Measurements from ENCODE around the gene GTF2F2. TPM values are rescaled to one million over a fixed set of nuclear protein-coding genes. Genes with fewer than 3 reads are reported as not detected.

The GTF2F2 gene
- total RNA-seq, 1 donor from 2014 or later, result 6.4 TPM

DNA sequence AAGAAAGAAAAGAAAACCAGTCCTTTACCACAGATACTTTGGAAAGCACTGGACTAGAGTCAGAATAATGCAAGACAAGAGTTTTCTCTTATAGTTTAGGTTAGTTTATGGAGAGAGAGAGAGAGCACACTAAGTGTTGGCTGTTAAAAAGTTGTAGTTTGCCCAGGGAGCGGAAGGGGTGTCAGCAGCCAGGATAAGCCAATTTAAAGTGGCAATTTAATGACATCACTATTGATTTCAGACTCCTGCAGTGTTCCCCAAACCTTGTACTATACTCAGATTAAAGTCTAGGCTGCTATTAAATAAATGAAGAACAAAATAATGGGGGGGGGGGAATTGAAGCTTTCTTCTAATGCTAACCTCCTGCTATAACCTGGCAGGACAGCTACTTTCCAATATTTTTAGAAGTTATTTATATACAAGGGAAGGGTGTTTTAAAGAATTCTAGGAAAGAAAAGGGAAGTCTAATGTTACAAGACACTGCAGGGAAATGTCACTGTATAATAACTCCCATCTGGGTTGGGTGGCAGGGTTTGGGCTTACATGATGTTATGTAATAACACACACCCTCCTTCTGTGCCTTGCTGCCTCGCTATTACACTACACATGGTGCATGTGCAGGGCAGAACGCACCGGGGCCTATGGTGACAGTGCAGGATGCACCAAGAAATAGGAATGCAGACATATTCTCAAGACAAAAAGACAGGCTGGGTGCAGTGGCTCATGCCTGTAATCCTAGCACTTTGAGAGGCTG is 200.7 kb downstream of the GTF2F2 start:
- H3K27ac ChIP-seq, result peak overlapping the region; percentile 67 to 68
- H3K27me3 ChIP-seq, result no peaks in the 10 kb centered on the region
- DNase-seq (ENCODE audit: low spot score in 2 of 2), result no peak
- no peaks in the 10 kb centered on the region for H3K9me3 ChIP-seq
- TF ChIP-seq, protein P1, sequence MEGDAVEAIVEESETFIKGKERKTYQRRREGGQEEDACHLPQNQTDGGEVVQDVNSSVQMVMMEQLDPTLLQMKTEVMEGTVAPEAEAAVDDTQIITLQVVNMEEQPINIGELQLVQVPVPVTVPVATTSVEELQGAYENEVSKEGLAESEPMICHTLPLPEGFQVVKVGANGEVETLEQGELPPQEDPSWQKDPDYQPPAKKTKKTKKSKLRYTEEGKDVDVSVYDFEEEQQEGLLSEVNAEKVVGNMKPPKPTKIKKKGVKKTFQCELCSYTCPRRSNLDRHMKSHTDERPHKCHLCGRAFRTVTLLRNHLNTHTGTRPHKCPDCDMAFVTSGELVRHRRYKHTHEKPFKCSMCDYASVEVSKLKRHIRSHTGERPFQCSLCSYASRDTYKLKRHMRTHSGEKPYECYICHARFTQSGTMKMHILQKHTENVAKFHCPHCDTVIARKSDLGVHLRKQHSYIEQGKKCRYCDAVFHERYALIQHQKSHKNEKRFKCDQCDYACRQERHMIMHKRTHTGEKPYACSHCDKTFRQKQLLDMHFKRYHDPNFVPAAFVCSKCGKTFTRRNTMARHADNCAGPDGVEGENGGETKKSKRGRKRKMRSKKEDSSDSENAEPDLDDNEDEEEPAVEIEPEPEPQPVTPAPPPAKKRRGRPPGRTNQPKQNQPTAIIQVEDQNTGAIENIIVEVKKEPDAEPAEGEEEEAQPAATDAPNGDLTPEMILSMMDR (IDR thresholded peaks at IDR 0.05), result no peak
- no peaks in the 10 kb centered on the region for H3K36me3 ChIP-seq
- H3K4me3 ChIP-seq, result no peak overlapping the region
- intact Hi-C loops (cut with DNase I), result loop anchor here (10.0 kb wide), 2 partner anchors 746 to 1166 kb away; partner anchors contain the start of gene TSC22D1
- peaks cover 7 to 23% of the 10 kb centered on the region in 2 donors for H3K4me1 ChIP-seq

DNA sequence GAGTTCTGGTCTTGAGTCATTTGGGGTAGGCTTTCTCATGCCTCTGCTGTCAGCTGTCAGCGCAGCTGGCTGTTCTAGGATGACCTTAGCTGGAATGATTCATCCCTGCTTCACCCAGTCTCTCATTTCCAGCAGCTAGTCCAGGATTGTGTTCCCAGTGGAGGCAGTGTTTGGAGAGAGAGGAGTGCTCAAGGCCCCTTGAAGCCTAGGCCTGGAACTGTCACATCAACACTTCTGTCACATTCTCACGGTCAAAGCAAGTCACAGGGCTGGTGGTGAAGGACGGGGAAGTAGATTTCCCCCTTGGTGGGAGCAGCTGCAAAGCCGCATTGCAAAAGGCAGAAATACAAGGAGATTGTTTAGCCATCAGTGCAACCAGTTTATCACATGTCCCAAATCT is 205.5 kb downstream of the GTF2F2 start:
- DNase-seq (ENCODE audit: low spot score in 2 of 2), result peak; percentile 39 to 88
- no peaks in the 10 kb centered on the region for H3K27me3 ChIP-seq
- no peaks in the 10 kb centered on the region for H3K9me3 ChIP-seq
- peak overlapping the region; percentile 68 to 91 for H3K27ac ChIP-seq
- peaks cover 15 to 40% of the 10 kb centered on the region in 2 donors for H3K4me1 ChIP-seq
- no peak overlapping the region for H3K4me3 ChIP-seq
- intact Hi-C loops (cut with DNase I), result loop anchor here (5.0 to 10.0 kb wide), 5 partner anchors 91 to 1171 kb away; partner anchors contain the start of genes SLC25A30 and TSC22D1
- no peaks in the 10 kb centered on the region for H3K36me3 ChIP-seq
- TF ChIP-seq, protein P1 (IDR thresholded peaks at IDR 0.05), result no peak

DNA sequence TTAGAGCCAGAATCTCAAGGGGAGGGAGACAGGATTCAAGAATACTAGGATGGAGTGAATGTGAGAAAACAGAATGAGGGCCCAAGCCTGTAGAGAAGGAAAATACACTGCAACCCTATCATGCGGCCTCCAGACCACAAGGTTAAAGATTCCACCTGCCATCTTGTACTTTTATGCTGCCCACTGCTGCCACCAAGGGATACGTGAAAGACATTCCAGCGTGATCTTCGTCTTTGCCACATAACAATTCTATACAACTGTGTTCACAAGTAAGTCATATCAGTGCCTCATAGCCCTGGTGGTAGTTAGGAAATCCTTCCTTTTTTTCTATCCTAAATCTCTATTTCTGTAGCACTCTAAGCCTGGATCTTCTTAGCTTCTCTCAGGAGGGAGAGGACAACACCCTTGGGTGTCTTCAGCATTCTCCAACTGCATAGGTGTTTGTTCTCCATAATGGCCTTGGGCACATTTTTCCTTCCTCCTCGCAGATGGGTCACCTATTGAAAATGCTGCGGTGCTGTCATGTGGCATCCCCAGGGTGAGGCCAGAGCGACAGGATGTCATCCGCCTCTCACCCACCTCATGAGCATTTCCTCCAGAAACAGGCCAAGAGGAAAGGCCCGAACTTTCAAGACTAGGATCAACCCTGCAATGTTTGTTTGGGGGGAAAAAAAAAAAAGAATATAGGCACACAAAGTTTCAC is 207.1 kb downstream of the GTF2F2 start:
- Histone ChIP-seq H3K4me3 (no peak overlapping the region), H3K27me3 (no peaks in the 10 kb centered on the region), H3K27ac (peak overlapping the region; percentile 68 to 91), H3K4me1 (peaks cover 15 to 50% of the 10 kb centered on the region in 2 donors), H3K9me3 (no peaks in the 10 kb centered on the region), H3K36me3 (no peaks in the 10 kb centered on the region)
- DNase-seq (ENCODE audit: low spot score in 2 of 2), result no peak
- TF ChIP-seq, protein P1 (IDR thresholded peaks at IDR 0.05), result no peak
- intact Hi-C loops (cut with DNase I), result loop anchor here (5.0 to 10.0 kb wide), 5 partner anchors 90 to 1173 kb away; partner anchors contain the start of genes SLC25A30 and TSC22D1

DNA sequence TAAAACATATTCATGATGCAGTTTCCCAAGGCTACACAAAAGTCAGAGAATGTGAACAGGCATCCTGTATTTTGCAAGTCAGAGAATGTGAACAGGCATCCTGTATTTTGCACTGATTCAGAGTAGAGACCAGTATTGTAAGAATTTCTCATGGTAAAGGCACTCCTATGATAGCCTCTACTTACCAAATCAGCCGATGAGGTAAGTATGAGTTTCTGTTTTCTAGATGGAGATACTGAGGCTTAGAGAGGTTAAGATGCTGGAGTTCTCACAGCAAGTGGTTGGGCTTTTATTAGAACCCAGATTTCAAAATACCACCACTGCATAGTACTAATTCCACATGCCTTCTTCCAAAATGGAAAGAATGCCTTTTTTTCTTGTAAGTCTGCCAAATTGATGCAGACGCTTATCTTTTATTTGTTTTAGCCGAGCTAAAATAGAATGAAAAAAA is 208.4 kb downstream of the GTF2F2 start:
- peaks cover 15 to 57% of the 10 kb centered on the region in 2 donors for H3K4me1 ChIP-seq
- DNase-seq (ENCODE audit: low spot score in 2 of 2), result no peak
- H3K27ac ChIP-seq, result peak overlapping the region; percentile 86 to 91
- no peaks in the 10 kb centered on the region for H3K27me3 ChIP-seq
- TF ChIP-seq, protein P1 (IDR thresholded peaks at IDR 0.05), result no peak
- peaks cover 0 to 3% of the 10 kb centered on the region in 2 donors for H3K36me3 ChIP-seq
- intact Hi-C loops (cut with DNase I), result loop anchor here (1.0 to 10.0 kb wide), 6 partner anchors 12 to 1174 kb away; partner anchors contain the start of genes SLC25A30 and TSC22D1
- peak overlapping the region in 1 of 2 donors; percentile 44 for H3K4me3 ChIP-seq
- no peaks in the 10 kb centered on the region for H3K9me3 ChIP-seq

DNA sequence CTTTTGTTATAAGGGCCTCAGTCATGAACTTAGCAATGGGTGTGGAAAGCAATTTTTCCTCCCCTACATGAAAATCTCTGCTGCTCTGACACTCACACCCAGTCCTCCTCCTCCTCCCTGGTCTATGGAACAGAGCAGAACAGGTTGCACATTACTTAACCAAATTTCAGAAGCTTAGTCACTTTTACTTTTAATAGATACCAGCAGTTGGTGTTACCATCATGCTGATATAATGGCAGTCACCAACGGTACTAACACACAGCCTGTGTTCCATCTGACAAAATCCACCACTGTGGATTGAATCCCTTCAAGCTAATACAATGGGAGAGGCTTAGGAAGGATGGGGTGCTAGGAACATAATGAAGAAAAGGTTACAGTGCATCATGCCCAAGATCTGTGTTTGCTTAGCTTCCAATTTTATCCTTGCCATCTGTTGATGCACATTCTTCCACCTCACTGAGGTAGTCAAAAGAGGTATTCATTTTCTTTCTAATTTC is 210.9 kb downstream of the GTF2F2 start:
- intact Hi-C loops (cut with DNase I), result no loop called here
- Histone ChIP-seq H3K27me3 (no peaks in the 10 kb centered on the region), H3K4me1 (peaks cover 15 to 61% of the 10 kb centered on the region in 2 donors), H3K36me3 (peaks cover 7 to 25% of the 10 kb centered on the region in 2 donors), H3K9me3 (no peaks in the 10 kb centered on the region), H3K27ac (peak overlapping the region; percentile 86 to 91), H3K4me3 (no peak overlapping the region)
- TF ChIP-seq, protein P1 (IDR thresholded peaks at IDR 0.05), result no peak
- no peak for DNase-seq (ENCODE audit: low spot score in 2 of 2)

Data from ascending aorta (tissue), 2 donors.